ENCODE data around the gene TAF11. TPM values are rescaled to one million over a fixed set of nuclear protein-coding genes. Genes with fewer than 3 reads are reported as not detected.

The TAF11 gene
- total and polyA plus RNA-seq, 2 of the 8 experiments (the other 6 are each of a cell fraction or from before 2014, with no cell fraction given) = 38.2 to 48.6 TPM

DNA sequence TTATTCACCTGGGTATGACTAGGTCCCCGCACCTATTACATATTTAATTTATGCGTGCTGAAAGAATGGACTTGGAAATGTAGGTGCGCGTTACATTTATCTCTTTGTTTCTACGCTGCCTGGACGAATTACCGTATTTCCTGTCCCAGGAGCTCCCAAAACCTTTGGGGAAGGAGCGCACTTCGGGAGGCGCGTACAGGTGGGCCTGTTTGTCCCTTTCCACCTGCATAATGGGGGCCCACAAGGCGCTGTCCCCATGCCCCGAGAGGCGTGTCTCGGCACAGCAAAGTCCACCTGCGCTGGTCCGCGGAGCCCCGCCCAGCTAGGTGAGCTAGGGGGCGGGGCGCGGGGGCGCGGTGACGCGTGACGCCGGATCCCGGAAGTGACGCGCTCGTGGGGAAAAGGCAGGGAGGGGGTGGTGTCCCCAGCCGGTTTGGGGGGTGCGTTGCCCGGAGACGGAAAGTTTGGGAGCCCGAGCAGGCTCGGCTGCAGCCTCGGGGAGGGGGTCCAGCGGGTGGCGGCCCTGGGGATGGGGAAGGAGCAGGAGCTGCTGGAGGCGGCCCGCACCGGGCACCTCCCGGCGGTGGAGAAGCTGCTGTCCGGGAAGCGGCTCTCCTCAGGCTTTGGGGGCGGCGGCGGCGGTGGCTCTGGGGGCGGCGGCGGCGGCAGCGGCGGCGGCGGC is 1.2 kb upstream of the TAF11 start, which contains the start of gene ANKS1A (continued):
- TF ChIP-seq SIRT6 (IDR thresholded peaks at IDR 0.05; ENCODE audit: low read length) = no peak
- TF ChIP-seq CHD2 (IDR thresholded peaks at IDR 0.05; ENCODE audit: low read length) = no peak
- peak; percentile 9 for TF ChIP-seq CTBP2 (IDR thresholded peaks at IDR 0.05; ENCODE audit: borderline replicate concordance, insufficient read depth, insufficient read length, low read length)
- TF ChIP-seq RFX5 (IDR thresholded peaks at IDR 0.05; ENCODE audit: borderline replicate concordance, low read depth, low read length) = no peak
- no peak for TF ChIP-seq CBX5 (IDR thresholded peaks at IDR 0.05; ENCODE audit: low read depth, low read length)
- no peak for TF ChIP-seq TCF12 (IDR thresholded peaks at IDR 0.05; ENCODE audit: low read depth, low read length)
- TF ChIP-seq KDM5A (IDR thresholded peaks at IDR 0.05; ENCODE audit: low read length) = no peak
- TF ChIP-seq TAF1 (IDR thresholded peaks at IDR 0.05; ENCODE audit: low read depth, low read length) = peak; percentile 89
- TF ChIP-seq CEBPB (IDR thresholded peaks at IDR 0.05; ENCODE audit: low read depth, low read length) = no peak
- TF ChIP-seq JUND (IDR thresholded peaks at IDR 0.05; ENCODE audit: low read length) = 0 out of 2 replicates have a peak, but pooled peaks have one; percentile 36
- TF ChIP-seq RNF2 (IDR thresholded peaks at IDR 0.05; ENCODE audit: borderline replicate concordance, low read depth, low read length, missing control alignments, poor library complexity, severe bottlenecking) = no peak
- TF ChIP-seq PHF8 (conservative IDR thresholded peaks at IDR 0.05; ENCODE audit: low read depth, low read length) = peak; percentile 61; the same call in 1 of the 2 replicates
- no peak for TF ChIP-seq HDAC2 (IDR thresholded peaks at IDR 0.05; ENCODE audit: borderline replicate concordance in 1 of 2, low read depth in 2 of 2, low read length in 2 of 2)
- peak; percentile 42; the same call in 1 of the 2 replicates for TF ChIP-seq MAFK (IDR thresholded peaks at IDR 0.05; ENCODE audit: low read depth, low read length)
- no peak for TF ChIP-seq NRF1 (IDR thresholded peaks at IDR 0.05; ENCODE audit: low read depth, low read length)
- peak; percentile 96 for TF ChIP-seq CREB1 (IDR thresholded peaks at IDR 0.05)
- no peak for TF ChIP-seq RXRA (IDR thresholded peaks at IDR 0.05; ENCODE audit: insufficient read depth, low read depth, low read length)
- TF ChIP-seq ASH2L (IDR thresholded peaks at IDR 0.05; ENCODE audit: low read length) = no peak
- TF ChIP-seq SIX5 (IDR thresholded peaks at IDR 0.05; ENCODE audit: low read depth, low read length) = no peak
- TF ChIP-seq, protein P1, sequence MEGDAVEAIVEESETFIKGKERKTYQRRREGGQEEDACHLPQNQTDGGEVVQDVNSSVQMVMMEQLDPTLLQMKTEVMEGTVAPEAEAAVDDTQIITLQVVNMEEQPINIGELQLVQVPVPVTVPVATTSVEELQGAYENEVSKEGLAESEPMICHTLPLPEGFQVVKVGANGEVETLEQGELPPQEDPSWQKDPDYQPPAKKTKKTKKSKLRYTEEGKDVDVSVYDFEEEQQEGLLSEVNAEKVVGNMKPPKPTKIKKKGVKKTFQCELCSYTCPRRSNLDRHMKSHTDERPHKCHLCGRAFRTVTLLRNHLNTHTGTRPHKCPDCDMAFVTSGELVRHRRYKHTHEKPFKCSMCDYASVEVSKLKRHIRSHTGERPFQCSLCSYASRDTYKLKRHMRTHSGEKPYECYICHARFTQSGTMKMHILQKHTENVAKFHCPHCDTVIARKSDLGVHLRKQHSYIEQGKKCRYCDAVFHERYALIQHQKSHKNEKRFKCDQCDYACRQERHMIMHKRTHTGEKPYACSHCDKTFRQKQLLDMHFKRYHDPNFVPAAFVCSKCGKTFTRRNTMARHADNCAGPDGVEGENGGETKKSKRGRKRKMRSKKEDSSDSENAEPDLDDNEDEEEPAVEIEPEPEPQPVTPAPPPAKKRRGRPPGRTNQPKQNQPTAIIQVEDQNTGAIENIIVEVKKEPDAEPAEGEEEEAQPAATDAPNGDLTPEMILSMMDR (IDR thresholded peaks at IDR 0.05; ENCODE audit: control extremely low read depth in 1 of 3, insufficient read depth in 1 of 3, low read depth in 1 of 3, low read length in 3 of 3) = no peak
- TF ChIP-seq SP4 (IDR thresholded peaks at IDR 0.05; ENCODE audit: low read length) = no peak
- TF ChIP-seq, protein P2, sequence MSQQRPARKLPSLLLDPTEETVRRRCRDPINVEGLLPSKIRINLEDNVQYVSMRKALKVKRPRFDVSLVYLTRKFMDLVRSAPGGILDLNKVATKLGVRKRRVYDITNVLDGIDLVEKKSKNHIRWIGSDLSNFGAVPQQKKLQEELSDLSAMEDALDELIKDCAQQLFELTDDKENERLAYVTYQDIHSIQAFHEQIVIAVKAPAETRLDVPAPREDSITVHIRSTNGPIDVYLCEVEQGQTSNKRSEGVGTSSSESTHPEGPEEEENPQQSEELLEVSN (IDR thresholded peaks at IDR 0.05) = no peak
